COR-L47 (cell line): ENCODE data around the gene MEAF6.

Source experiments
- DNase-seq: peaks from one replicate; lab custom pipeline; 2025; lab: John Stamatoyannopoulos, UW

MEAF6 gene

GRCh38 chr1:37484325-37485051 lies 30.1 kb downstream of the MEAF6 start:
- DNase-seq, result no peak

- no peak for DNase-seq
Observed at GRCh38 chr1:37483785-37484184, 30.8 kb downstream of the MEAF6 start.

GRCh38 chr1:37482796-37483744 lies 31.5 kb downstream of the MEAF6 start:
- no peak for DNase-seq

- no peak for DNase-seq
Observed at GRCh38 chr1:37482004-37482785, 32.4 kb downstream of the MEAF6 start.

- DNase-seq, result no peak
Observed at GRCh38 chr1:37481289-37482003, 33.1 kb downstream of the MEAF6 start.

- DNase-seq, result no peak
Observed at GRCh38 chr1:37480581-37481288, 33.8 kb downstream of the MEAF6 start.

GRCh38 chr1:37480125-37480466 lies 34.5 kb downstream of the MEAF6 start:
- no peak for DNase-seq

GRCh38 chr1:37479255-37480124 lies 35.1 kb downstream of the MEAF6 start:
- DNase-seq, result peak; percentile 49

- DNase-seq, result no peak
Observed at GRCh38 chr1:37478890-37479254, 35.7 kb downstream of the MEAF6 start.

GRCh38 chr1:37478451-37478881 lies 36.1 kb downstream of the MEAF6 start:
- no peak for DNase-seq

- DNase-seq, result no peak
Observed at GRCh38 chr1:37477946-37478345, 36.6 kb downstream of the MEAF6 start.

- DNase-seq, result no peak
Observed at GRCh38 chr1:37477198-37477931, 37.2 kb downstream of the MEAF6 start.

GRCh38 chr1:37476460-37477197 lies 37.9 kb downstream of the MEAF6 start:
- no peak for DNase-seq

- no peak for DNase-seq
Observed at GRCh38 chr1:37476087-37476452, 38.5 kb downstream of the MEAF6 start.

- DNase-seq, result no peak
Observed at GRCh38 chr1:37475380-37476086, 39.0 kb downstream of the MEAF6 start.

- DNase-seq, result no peak
Observed at GRCh38 chr1:37474697-37475379, 39.7 kb downstream of the MEAF6 start.

- DNase-seq, result peak; percentile 66
Observed at GRCh38 chr1:37474046-37474696, 40.4 kb downstream of the MEAF6 start, which contains the start of gene ZC3H12A. TSS of gene ZC3H12A (plus strand) at chr1:37474580. CDS start at chr1:37475497, 917 bp downstream.
